A549 (cell line): ENCODE measurements around the gene SHQ1. TPM values are rescaled to one million over a fixed set of nuclear protein-coding genes. Genes with fewer than 3 reads are reported as not detected.
"Not testable (repeated sequence)": the region's sequence is repeated elsewhere in the genome, so short reads cannot be mapped to it uniquely, and the experiment has no call there.

Experiments used
- ATAC-seq, 2 experiments: fragments of 200-7000 bp in 1 of 2; fragments of >200 bp in 1 of 2; cut with Nextera tagmentation in 1 of 2; cut with Tn5 transposase in 1 of 2; 3 replicates each; pipeline versions ENCODE4 v1.8.0 to v1.9.1; 2018 to 2020; ENCODE audit warnings: mild to moderate bottlenecking in 1 of 2, moderate library complexity in 1 of 2
- CTCF ChIA-PET: fragments of 300-600 bp; sonication (Branson Sonifier 250); formaldehyde crosslinking; extraction: SDS; loops from one replicate; lab custom pipeline; 2021; ENCODE audit warnings: antibody characterized with exemption, inconsistent platforms; lab: Yijun Ruan, JAX
- POLR2A ChIA-PET: fragments of 350-600 bp; formaldehyde crosslinking; extraction: SDS; loops from one replicate; lab custom pipeline; 2021; ENCODE audit warnings: antibody characterized with exemption, inconsistent platforms; lab: Yijun Ruan, JAX
- DNase-seq, 2 experiments: peaks; one replicate each; pipeline versions ENCODE4 v3.0.0 to v3.0.0-alpha.2; 2011 to 2016; ENCODE audit warnings: low read depth in 1 of 2, low spot score in 1 of 2
- FAIRE-seq: peaks from 2 replicates; lab custom pipeline; 2011; peaks lifted over from hg19 to GRCh38; lab: Jason Lieb, UNC
- H3K27ac ChIP-seq, 2 experiments: fragments of >200 bp; sonication (Bioruptor Twin); formaldehyde crosslinking; 3 replicates each; pipeline ENCODE4 v1.5.1; 2016 to 2017
- H3K4me1 ChIP-seq: fragments of >200 bp; sonication (Bioruptor Twin); formaldehyde crosslinking; 3 replicates; pipeline ENCODE4 v1.6.1; 2016
- H3K4me2 ChIP-seq: fragments of >200 bp; sonication (Bioruptor Twin); formaldehyde crosslinking; 3 replicates; pipeline ENCODE4 v1.6.1; 2016
- H3K4me3 ChIP-seq: fragments of >200 bp; sonication (Bioruptor Twin); formaldehyde crosslinking; 3 replicates; pipeline ENCODE4 v1.5.1; 2016
- H3K9me3 ChIP-seq: fragments of >200 bp; sonication (Bioruptor Twin); formaldehyde crosslinking; 3 replicates; pipeline ENCODE4 v1.6.1; 2016
- BHLHE40 ChIP-seq: IDR thresholded peaks from 2 replicates; pipeline ENCODE4 v1.6.1; 2012; ENCODE audit warnings: low read depth, low read length, inconsistent platforms
- CEBPB ChIP-seq, 2 experiments: fragments of >200 bp in 1 of 2; sonication (Bioruptor Twin) in 1 of 2; formaldehyde crosslinking in 1 of 2; IDR thresholded peaks; 2 replicates each; pipeline ENCODE4 v1.6.1; 2012 to 2016
- CHD2 ChIP-seq: fragments of 150-350 bp; IDR thresholded peaks from 2 replicates; pipeline ENCODE4 v1.6.1; 2014; ENCODE audit warnings: low read length; ENCODE audit not compliant: partially characterized antibody
- EP300 ChIP-seq, 2 experiments: fragments of >200 bp; sonication (Bioruptor Twin); formaldehyde crosslinking; IDR thresholded peaks; 2 replicates in 1 of 2; 3 replicates in 1 of 2; pipeline ENCODE4 v1.6.1; 2016 to 2017
- HOXB13 ChIP-seq: fragments of 250-450 bp; sonication (Bioruptor Pico); IDR thresholded peaks from 2 replicates; pipeline ENCODE4 v1.5.0; 2020; ENCODE audit warnings: low read depth, mild to moderate bottlenecking, moderate library complexity
- MAX ChIP-seq: IDR thresholded peaks from 2 replicates; pipeline ENCODE4 v1.6.1; 2012
- NFE2L2 ChIP-seq: fragments of 150-350 bp; conservative IDR thresholded peaks from 2 replicates; pipeline ENCODE4 v1.6.1; 2014; ENCODE audit warnings: low read length
- POLR2A ChIP-seq: IDR thresholded peaks from 2 replicates; pipeline ENCODE4 v1.6.1; 2012; ENCODE audit warnings: mild to moderate bottlenecking, low read length
- RAD21 ChIP-seq, 2 experiments: fragments of >200 bp in 1 of 2; sonication (Bioruptor Twin) in 1 of 2; formaldehyde crosslinking in 1 of 2; IDR thresholded peaks in 1 of 2; conservative IDR thresholded peaks in 1 of 2; 2 replicates in 1 of 2; 3 replicates in 1 of 2; pipeline ENCODE4 v1.6.1; 2012 to 2018; ENCODE audit warnings: inconsistent platforms in 1 of 2
- RCOR1 ChIP-seq: fragments of 150-350 bp; IDR thresholded peaks from 2 replicates; pipeline ENCODE4 v1.6.1; 2014; ENCODE audit warnings: antibody characterized with exemption, low read length, low read depth
- RFX5 ChIP-seq: fragments of 450-650 bp; IDR thresholded peaks from 2 replicates; pipeline ENCODE4 v1.7.1; 2014; ENCODE audit warnings: antibody characterized with exemption, mild to moderate bottlenecking, moderate library complexity
- TFCP2L1 ChIP-seq: fragments of 250-450 bp; sonication (Bioruptor Pico); IDR thresholded peaks from 2 replicates; pipeline ENCODE4 v1.5.0; 2021; ENCODE audit warnings: mild to moderate bottlenecking
- TP53 ChIP-seq: fragments of 250-450 bp; sonication (Bioruptor Pico); IDR thresholded peaks from 2 replicates; pipeline ENCODE4 v1.5.0; 2021; ENCODE audit warnings: mild to moderate bottlenecking, moderate library complexity
- ZSCAN20 ChIP-seq: fragments of 250-450 bp; sonication (Bioruptor Pico); IDR thresholded peaks from 2 replicates; pipeline ENCODE4 v1.8.0; 2022; ENCODE audit warnings: mild to moderate bottlenecking, moderate library complexity
- WGBS: methylation state at CpG from one replicate; pipeline ENCODE4 v1.1.6; 2017; ENCODE audit errors: missing lambda C conversion rate; 5-methylcytosine and 5-hydroxymethylcytosine counted together
- polyA plus RNA-seq, 4 experiments: library from polyadenylated mRNA; depleted of rRNA in 3 of 4; stranded (reverse); fragments of >200 nt; fragmentation: RNase III in 1 of 4; extraction: RNeasy Plus Mini Kit Qiagen cat#74134 plus additional on column Dnase treatment in 1 of 4; gene quantifications; 2 replicates in 3 of 4; 3 replicates in 1 of 4; pipeline ENCODE4 v1.2.3, GENCODE V29; 2011 to 2017
- TF ChIP-seq, protein P1 (sequence below): IDR thresholded peaks from 2 replicates; pipeline ENCODE4 v1.6.1; 2012
- TF ChIP-seq, protein P2 (sequence below): fragments of >200 bp; sonication (Bioruptor Twin); formaldehyde crosslinking; IDR thresholded peaks from 3 replicates; pipeline ENCODE4 v1.5.1; 2016
- TF ChIP-seq, protein P3 (sequence below): IDR thresholded peaks from 2 replicates; pipeline ENCODE4 v1.6.1; 2012; ENCODE audit warnings: low read depth, borderline replicate concordance

SHQ1 gene
- polyA plus RNA-seq, 2 of the 4 experiments (the other 2 are of a cell fraction): 18.0 to 22.2 TPM

GRCh38 chr3:72739531-72740466 is 108.4 kb downstream of the SHQ1 start:
- DNase-seq: peak in 1 of 2 experiments; percentile 35
- POLR2A ChIA-PET: interaction anchor here (0.9 kb wide), 1 partner anchor 11 kb away, joined by 7 read pairs; no protein-coding TSS in a partner anchor

DNA sequence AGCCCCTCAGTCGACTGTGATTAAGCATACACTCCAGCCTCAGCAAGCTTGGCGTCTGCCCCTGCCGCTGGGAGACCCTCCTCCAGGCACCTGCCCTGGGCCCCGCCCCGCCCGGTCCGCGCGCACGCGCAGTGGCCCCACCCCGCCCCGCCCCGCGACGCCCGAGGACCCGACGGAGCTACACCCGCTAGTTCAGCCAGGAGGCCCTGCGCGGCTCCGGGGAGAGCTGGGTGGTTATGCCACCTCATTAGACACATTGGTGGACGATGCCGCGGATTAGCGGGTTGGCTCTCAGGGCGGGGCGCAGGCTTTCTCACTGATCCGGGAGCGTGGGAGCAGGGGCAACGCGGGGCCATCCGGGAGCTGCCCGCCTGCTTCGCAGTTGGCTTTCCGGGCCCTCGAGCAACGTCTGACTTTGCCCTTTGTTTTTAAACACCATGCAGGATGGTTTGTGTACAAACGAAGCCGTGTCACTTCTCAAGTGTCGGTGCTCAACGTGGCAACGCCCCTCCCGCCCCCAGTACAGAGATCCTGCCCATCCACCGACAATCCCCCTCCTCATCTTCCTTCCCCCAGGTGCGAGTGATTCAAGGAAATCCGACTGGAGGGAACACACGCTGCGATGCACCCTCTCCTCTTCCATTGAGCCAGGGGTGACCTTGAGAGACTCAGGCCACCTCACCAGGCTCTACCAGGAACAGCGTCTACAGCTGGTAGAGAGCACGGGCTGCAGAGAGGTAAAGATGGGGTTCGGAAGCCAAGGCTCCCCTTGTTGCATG is 109.3 kb downstream of the SHQ1 start:
- CTCF ChIA-PET: interaction anchor here (1.0 to 1.5 kb wide), 3 partner anchors 10 to 36 kb away, joined by 3 to 5 read pairs (median 3); no protein-coding TSS in a partner anchor

More at GRCh38 chr3:72739531-72740466, 108.4 kb downstream of the SHQ1 start:
- Histone ChIP-seq H3K9me3 (peaks cover 3% of the 10 kb centered on the region; the same call in 1 of the 3 replicates), H3K4me1 (peaks cover 10% of the 10 kb centered on the region; the same call in 1 of the 3 replicates), H3K27ac (peak overlapping the region in 1 of 2 experiments; percentile 80; a peak in 3 of 6 replicates)
- ATAC-seq: peak; percentile 9 to 42; a peak in 4 of 6 replicates
- WGBS: 61% methylated on average over 5 of the region's 6 CpGs
- TF ChIP-seq EP300 (IDR thresholded peaks at IDR 0.05): no peak
- no peak for TF ChIP-seq NFE2L2
- TF ChIP-seq HOXB13: no peak
- TF ChIP-seq RCOR1: no peak
- TF ChIP-seq TFCP2L1 (CRISPR knock-in tag): no peak
- TF ChIP-seq RFX5: no peak
- no peak for TF ChIP-seq BHLHE40
- TF ChIP-seq ZSCAN20: no peak
- TF ChIP-seq, protein P1, sequence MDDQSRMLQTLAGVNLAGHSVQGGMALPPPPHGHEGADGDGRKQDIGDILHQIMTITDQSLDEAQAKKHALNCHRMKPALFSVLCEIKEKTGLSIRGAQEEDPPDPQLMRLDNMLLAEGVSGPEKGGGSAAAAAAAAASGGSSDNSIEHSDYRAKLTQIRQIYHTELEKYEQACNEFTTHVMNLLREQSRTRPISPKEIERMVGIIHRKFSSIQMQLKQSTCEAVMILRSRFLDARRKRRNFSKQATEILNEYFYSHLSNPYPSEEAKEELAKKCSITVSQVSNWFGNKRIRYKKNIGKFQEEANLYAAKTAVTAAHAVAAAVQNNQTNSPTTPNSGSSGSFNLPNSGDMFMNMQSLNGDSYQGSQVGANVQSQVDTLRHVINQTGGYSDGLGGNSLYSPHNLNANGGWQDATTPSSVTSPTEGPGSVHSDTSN: no peak
- TF ChIP-seq, all 56 proteins: peak for 0
- no peak for FAIRE-seq
- Histone ChIP-seq H3K4me2 (peak overlapping the region; percentile 83), H3K4me3 (no peak overlapping the region)
- CTCF ChIA-PET: interaction anchor here (0.6 to 1.3 kb wide), 3 partner anchors 9 to 84 kb away, joined by 3 to 5 read pairs (median 3); no protein-coding TSS in a partner anchor

GRCh38 chr3:72735072-72735471 is 113.2 kb downstream of the SHQ1 start:
- CTCF ChIA-PET, POLR2A ChIA-PET, H3K4me2 ChIP-seq, ATAC-seq, H3K27ac ChIP-seq, H3K4me3 ChIP-seq, DNase-seq: not testable (repeated sequence)
- Histone ChIP-seq H3K4me1 (peaks cover 10% of the 10 kb centered on the region; the same call in 1 of the 3 replicates), H3K9me3 (peaks cover 20% of the 10 kb centered on the region)
- peak; percentile 46 for FAIRE-seq
- 96% methylated on average over 3 of the region's 4 CpGs for WGBS

More for the DNA sequence above, 109.3 kb downstream of the SHQ1 start:
- FAIRE-seq (no peak), ATAC-seq (peak; percentile 83 to 92), DNase-seq (peak; percentile 23 to 86)
- WGBS: 25% methylated on average over 34 of the region's 53 CpGs
- TF ChIP-seq CEBPB (IDR thresholded peaks at IDR 0.05): no peak
- TF ChIP-seq POLR2A: peak; percentile 43
- no peak for TF ChIP-seq CHD2
- TF ChIP-seq, protein P2, sequence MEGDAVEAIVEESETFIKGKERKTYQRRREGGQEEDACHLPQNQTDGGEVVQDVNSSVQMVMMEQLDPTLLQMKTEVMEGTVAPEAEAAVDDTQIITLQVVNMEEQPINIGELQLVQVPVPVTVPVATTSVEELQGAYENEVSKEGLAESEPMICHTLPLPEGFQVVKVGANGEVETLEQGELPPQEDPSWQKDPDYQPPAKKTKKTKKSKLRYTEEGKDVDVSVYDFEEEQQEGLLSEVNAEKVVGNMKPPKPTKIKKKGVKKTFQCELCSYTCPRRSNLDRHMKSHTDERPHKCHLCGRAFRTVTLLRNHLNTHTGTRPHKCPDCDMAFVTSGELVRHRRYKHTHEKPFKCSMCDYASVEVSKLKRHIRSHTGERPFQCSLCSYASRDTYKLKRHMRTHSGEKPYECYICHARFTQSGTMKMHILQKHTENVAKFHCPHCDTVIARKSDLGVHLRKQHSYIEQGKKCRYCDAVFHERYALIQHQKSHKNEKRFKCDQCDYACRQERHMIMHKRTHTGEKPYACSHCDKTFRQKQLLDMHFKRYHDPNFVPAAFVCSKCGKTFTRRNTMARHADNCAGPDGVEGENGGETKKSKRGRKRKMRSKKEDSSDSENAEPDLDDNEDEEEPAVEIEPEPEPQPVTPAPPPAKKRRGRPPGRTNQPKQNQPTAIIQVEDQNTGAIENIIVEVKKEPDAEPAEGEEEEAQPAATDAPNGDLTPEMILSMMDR: no peak
- 0 out of 5 replicates have a peak, but pooled peaks of 1 of the 2 experiments have one; percentile 16 for TF ChIP-seq RAD21 (conservative IDR thresholded peaks at IDR 0.05 in 1 of 2, IDR thresholded peaks at IDR 0.05 in 1 of 2)
- TF ChIP-seq EP300 (IDR thresholded peaks at IDR 0.05): no peak
- no peak for TF ChIP-seq TFCP2L1 (CRISPR knock-in tag)
- TF ChIP-seq MAX: peak; percentile 31; the same call in 1 of the 2 replicates
- TF ChIP-seq, protein P3, sequence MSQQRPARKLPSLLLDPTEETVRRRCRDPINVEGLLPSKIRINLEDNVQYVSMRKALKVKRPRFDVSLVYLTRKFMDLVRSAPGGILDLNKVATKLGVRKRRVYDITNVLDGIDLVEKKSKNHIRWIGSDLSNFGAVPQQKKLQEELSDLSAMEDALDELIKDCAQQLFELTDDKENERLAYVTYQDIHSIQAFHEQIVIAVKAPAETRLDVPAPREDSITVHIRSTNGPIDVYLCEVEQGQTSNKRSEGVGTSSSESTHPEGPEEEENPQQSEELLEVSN: peak; percentile 46; the same call in 1 of the 2 replicates
- TF ChIP-seq TP53: no peak
- Histone ChIP-seq H3K9me3 (peaks cover 8% of the 10 kb centered on the region; the same call in 1 of the 3 replicates), H3K4me2 (peak overlapping the region; percentile 83), H3K4me1 (peaks cover 10% of the 10 kb centered on the region; the same call in 1 of the 3 replicates), H3K4me3 (peak overlapping the region; percentile 48), H3K27ac (peak overlapping the region; percentile 64 to 80)
- POLR2A ChIA-PET: interaction anchor here (0.9 to 1.2 kb wide), 3 partner anchors 12 to 292 kb away, joined by 4 to 7 read pairs (median 4); partner anchors contain the start of gene RYBP
